T47D (cell line): ENCODE results near the gene FCRL2.

Experiments
- DNase-seq, 2 experiments: peaks; one replicate each; pipeline versions ENCODE4 v3.0.0 to v3.0.0-alpha.2; 2011 to 2012; ENCODE audit warnings: low read depth in 1 of 2, low spot score in 1 of 2
- JUND ChIP-seq: IDR thresholded peaks from 2 replicates; pipeline ENCODE4 v1.6.1; 2012; ENCODE audit warnings: low read depth
- in situ Hi-C: cut with HindIII; loops from 2 replicates; pipeline ENCODE4 v1.10.0; 2016; ENCODE audit warnings: low sequenced_read_pairs, low pct_unique_long_range_greater_than_20kb

The FCRL2 gene

GRCh38 chr1:157696966-157697628 is 79.8 kb downstream of the FCRL2 start:
- in situ Hi-C loops = no loop called here
- TF ChIP-seq JUND = no peak
- no peak for DNase-seq
